DOHH2 (cell line): ENCODE data around the gene WDR5B.

Source experiments
- EZH2phosphoT487 ChIP-seq: fragments of 200-600 bp; sonication (generic); IDR thresholded peaks from 2 replicates; pipeline ENCODE4 v1.6.1; 2017; ENCODE audit warnings: borderline replicate concordance, mild to moderate bottlenecking, antibody characterized with exemption, low read length, moderate library complexity, mixed read lengths
- TF ChIP-seq, protein P1 (sequence below): fragments of 200-600 bp; sonication (generic); IDR thresholded peaks from one replicate; pipeline ENCODE4 v1.5.1; 2014; ENCODE audit warnings: antibody characterized with exemption, mild to moderate bottlenecking, low read depth, low read length; ENCODE audit not compliant: poor library complexity, severe bottlenecking

DNA sequence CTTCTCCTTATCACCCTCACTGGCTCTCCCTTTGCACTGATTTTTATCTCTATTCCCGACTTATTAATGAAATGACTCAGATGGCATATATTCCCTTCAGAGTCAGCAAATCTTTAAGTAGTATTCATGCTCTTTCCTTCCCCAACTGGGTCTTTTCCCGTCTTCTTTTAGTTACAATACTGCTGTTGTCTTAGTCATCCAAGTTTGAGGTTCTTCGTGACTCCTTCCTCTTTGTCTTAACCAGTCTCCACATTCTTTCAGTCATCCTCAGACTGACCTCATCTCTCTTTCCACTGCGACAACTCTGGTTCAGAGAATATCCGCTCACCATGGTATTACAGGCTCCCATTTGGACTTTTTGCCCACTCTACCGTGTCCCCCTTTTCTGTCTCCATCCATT is 12.4 kb downstream of the WDR5B start:
- TF ChIP-seq, protein P1, sequence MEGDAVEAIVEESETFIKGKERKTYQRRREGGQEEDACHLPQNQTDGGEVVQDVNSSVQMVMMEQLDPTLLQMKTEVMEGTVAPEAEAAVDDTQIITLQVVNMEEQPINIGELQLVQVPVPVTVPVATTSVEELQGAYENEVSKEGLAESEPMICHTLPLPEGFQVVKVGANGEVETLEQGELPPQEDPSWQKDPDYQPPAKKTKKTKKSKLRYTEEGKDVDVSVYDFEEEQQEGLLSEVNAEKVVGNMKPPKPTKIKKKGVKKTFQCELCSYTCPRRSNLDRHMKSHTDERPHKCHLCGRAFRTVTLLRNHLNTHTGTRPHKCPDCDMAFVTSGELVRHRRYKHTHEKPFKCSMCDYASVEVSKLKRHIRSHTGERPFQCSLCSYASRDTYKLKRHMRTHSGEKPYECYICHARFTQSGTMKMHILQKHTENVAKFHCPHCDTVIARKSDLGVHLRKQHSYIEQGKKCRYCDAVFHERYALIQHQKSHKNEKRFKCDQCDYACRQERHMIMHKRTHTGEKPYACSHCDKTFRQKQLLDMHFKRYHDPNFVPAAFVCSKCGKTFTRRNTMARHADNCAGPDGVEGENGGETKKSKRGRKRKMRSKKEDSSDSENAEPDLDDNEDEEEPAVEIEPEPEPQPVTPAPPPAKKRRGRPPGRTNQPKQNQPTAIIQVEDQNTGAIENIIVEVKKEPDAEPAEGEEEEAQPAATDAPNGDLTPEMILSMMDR: no peak
- no peak for TF ChIP-seq EZH2phosphoT487
